ENCODE data around the gene FOXRED1.
A peak's percentile ranks its signal among the peaks of the same experiment; 100 is the strongest.

Gene FOXRED1

DNA sequence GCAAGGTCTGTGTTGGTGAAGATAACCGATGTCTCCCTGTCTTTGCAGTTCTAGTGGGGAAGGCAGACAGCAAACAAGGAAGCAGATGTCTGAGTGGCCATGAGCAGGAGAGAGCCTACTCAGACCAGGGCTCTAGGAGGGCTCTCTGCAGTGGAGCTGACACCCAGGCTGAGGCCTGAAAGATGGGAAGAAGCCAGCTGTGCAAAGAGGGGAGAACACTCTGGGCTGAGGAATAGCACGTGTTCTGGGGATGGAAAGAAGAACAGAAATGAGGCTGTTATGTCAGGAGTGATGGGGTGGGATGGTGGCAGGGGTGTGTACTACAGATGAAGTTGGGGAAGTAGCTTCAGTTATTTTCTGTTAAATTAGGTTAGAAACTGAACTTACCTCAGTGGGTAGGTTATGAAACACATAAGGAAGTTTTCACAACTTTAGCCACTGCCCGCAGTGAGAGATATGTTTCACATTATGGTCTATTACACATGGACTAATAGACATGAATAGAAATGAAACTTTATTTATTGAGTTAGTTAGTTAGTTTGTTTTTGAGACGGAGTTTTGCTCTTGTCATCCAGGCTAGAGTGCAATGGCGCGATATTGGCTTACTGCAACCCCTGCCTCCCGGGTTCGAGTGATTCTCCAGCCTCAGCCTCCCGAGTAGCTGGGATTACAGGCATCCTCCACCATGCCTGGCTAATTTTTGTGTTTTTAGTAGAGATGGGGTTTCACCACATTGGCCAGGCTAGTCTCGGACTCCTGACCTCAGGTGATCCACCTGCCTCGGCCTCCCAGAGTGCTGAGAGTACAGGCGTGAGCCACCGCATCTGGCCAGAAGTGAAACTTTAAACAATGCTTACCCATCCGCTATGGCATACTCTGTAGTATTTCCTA is 42.7 kb downstream of the FOXRED1 start:
- no peak for DNase-seq (ENCODE audit: low spot score)

DNA sequence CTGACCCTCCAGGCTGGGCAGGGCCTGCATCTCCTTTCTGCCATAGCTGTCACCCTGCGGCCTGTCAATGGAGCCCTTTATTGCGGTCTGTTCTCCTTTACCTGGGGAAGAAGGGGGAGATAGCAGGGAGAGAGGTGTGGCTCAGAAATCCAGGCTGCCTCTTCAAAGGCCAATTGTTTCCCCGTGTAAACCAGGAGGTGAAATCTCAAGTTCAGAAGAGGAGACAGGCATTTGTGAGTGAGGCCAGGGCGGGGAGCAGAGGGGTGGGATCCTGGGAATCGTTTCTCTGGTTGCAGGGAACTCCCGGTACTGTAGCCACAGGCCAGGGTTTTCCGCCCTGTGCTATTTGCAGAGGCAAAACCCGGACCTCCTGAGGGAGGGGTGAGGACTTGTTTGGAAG is 44.0 kb downstream of the FOXRED1 start:
- DNase-seq (ENCODE audit: low spot score) = peak; percentile 12

DNA sequence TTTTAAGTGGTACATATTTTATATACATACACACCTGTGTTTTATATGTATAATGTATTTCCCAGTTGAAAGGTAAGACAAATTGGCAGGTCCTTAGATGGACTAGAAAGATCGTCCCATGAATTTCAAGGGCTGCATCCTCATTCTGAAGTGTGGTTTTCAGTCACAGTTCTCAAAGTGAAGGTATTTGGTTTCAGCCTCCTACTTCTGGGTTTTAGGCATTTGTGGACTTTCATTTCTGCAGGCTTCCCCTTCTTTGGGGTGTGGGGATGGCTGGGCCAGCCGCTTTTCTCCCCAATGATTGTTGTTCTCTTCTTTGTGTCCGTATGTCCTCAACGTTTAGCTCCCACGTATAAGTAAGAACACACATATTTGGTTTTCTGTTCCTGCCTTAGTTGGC is 44.9 kb downstream of the FOXRED1 start:
- DNase-seq (ENCODE audit: low spot score) = no peak

DNA sequence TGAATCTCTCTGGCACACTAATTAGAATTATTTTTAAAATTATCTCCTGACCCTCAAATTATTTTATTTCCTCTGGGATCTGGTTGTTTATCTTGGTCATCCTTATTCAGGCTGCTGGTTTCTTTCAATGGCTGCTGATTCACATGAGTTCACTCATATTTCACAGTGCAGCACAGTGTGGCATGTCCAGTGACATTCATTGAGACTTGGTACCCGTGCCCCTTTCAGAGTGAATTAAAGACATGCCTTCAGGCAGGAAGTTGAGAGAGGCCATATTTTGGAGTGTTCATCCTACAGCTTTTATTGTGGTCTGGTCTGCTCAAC is 48.4 kb downstream of the FOXRED1 start:
- DNase-seq (ENCODE audit: low spot score) = no peak

DNA sequence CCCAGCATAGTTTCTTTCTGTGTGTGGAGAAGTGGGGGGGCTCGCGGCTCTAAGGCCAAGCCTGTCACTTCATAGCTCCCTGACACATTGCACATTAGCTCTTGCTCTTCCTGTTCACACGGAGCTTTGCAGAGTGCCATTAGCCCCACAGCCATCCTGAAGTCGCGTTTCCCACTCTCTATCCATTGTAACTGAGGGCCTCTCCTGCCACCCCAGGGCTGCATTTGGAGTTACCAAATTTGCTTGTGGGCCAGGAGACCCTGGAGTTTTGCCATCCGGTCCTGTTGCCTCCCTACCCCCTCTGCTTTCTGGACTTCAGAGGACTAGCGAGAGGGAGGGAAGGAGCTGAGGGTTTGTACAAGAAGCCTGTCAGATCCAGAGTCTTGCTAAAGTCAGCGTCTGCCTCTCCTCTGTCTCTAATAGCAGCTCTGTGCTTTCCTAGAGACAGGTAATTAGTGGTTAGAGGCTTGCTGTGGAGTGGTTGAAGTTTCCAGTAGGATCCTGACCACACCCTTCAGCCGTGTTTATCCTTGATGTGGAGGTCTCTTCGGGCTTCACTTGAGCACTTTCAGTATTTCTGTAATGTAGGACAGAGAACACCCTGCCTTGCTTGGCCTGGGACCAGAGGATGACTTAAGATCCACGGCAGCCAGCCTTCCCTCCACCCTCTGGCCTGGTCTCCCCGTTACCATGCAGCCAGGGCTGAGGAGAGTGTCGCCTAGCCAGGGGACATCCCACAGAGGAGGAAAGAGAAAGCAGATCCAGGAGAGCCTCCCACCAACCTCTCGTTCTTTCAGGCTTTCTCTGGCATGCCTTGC is 49.0 kb downstream of the FOXRED1 start:
- no peak for DNase-seq (ENCODE audit: low spot score)

DNA sequence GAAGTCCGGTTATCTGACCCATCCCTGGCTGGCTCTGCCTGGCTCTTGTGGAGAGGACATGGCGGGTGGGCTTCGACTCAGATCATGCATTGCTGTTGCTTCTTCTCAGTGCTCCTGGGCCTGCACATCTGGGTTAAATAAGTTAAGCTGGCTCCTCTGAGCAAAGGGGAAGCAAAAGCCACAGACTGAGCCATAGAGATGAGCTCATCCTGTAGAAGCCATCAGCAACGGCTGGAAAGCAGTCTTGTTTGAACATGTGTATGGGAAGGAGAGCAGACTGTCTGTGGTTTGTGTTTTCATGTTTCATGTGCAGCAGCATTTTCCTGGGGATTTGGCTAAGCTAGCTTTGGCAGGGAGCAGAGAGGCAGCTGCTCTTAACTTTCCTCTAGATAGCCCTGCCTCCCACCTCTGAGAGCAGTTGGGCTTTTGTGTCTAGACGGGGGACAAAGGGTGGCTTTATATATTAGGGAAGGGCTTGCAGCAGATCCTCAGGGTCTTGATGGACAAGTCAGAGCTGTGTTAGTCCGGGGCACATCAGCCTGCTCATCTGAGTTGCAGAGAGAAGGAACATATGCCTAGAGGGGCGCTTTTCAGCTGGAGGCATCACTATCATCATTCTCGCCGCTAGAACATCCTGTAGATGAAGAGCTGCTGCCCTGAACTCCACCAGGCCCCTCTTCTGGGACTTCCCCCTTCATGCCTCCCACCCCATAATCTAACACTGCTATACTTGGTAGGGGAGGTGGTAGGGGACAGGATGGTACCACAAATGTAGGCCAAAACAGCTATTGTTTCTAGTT is 49.8 kb downstream of the FOXRED1 start:
- DNase-seq (ENCODE audit: low spot score) = no peak

DNA sequence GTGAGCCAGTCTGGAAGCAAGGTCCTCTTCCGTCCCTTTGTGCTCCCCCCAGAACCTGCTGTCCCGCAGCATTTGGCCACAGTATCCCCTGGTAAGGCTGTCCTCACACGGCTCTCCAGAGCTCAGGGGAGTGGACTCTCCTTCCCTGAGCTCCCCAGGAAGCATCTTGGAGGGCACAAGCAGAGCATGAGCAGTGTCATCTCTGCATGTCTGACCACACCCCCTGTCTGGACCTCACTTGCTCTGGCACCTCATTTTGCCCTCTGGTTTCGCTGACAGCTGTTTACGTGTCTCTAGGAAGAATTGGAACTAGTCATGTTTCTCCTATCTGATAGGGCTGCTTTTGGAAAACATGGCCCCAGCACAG is 50.4 kb downstream of the FOXRED1 start:
- DNase-seq (ENCODE audit: low spot score) = no peak

DNA sequence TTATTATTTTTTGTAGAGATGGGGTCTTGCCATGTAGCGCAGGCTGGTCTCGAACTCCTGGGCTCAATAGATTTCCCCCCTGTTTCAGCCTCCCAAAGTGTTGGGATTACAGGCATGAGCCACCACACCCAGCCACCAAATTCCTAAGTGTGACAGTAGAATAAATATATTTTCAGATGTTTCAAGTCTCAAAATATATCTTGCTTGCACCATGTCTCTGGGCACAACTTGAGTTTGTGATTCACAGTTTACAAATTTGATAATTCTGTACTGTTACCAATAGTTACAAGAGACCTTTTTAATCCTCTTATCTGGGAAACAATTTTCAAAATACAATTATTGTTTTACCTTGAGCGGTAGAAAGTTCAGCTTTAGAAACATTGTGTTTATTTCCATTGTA is 54.0 kb downstream of the FOXRED1 start:
- no peak for DNase-seq (ENCODE audit: low spot score)

DNA sequence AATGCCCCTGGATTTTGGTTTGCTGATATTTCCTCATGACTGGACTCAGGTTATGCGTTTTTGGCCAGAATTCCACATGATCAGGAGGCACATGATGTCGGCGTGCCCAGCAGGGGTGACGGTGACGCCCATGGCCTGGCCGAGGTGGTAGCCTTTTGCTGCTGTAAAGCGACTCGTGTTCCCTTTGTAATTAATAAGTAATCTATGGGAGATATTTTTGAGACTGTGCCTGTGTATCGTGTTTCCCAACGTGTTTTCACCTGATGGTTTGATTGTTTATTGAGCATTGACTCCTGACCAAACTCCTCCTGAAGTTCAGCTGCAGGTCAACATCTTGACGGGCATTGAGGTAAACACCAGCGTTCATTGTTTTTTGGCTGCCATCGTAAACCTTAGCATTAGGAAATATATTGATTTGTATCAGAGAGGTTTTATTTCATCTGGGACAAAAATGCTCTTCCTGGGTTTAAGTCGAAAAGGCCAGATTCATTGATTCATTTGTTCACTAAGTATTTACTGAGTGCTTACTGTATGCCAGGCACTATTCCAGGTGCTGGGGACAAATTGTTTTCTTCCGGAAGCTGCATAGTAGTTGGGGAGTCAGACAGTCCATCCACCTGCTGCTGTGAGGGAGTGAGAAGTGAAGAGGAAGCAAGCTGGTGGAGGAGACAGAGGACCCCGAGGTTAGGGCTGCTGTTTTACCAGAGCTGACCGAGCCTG is 58.5 kb downstream of the FOXRED1 start:
- DNase-seq (ENCODE audit: low spot score) = no peak

All from D341Med (cell line).